ENCODE data around the gene PNO1.

DNA sequence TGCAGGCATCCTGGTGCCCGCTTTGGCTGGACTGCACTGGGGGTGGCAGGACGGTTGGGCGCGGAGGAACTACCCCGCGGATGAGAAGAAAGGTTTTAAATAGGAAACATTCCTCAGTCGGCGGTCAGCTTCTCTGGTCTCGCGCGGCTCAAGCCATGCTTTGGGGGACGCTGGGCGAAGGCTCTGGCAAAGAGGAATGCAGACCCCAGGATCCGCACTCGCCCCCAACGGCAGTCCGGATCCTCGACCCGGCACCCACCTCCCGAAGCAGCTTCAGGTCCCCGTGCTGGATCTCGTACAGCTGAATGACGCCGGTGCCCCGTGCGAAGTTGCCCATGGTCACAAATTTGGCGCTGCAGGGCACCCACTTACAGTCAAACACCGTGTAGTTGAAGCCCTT, 686 bp upstream of the PNO1 start:
- TF ChIP-seq, protein P1, sequence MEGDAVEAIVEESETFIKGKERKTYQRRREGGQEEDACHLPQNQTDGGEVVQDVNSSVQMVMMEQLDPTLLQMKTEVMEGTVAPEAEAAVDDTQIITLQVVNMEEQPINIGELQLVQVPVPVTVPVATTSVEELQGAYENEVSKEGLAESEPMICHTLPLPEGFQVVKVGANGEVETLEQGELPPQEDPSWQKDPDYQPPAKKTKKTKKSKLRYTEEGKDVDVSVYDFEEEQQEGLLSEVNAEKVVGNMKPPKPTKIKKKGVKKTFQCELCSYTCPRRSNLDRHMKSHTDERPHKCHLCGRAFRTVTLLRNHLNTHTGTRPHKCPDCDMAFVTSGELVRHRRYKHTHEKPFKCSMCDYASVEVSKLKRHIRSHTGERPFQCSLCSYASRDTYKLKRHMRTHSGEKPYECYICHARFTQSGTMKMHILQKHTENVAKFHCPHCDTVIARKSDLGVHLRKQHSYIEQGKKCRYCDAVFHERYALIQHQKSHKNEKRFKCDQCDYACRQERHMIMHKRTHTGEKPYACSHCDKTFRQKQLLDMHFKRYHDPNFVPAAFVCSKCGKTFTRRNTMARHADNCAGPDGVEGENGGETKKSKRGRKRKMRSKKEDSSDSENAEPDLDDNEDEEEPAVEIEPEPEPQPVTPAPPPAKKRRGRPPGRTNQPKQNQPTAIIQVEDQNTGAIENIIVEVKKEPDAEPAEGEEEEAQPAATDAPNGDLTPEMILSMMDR (IDR thresholded peaks at IDR 0.05; ENCODE audit: low read depth, low read length) = no peak
- no peak; the same call in 1 of the 2 replicates for TF ChIP-seq MYC (IDR thresholded peaks at IDR 0.05; ENCODE audit: low read depth, low read length)
- no peak for TF ChIP-seq POLR2A (IDR thresholded peaks at IDR 0.05; ENCODE audit: extremely low read depth, insufficient read length)

Measured in NB4 (cell line).